Stomach (tissue), 4 donors: ENCODE results near the gene GRAMD2A.

Source experiments
- POLR2A ChIP-seq, 4 donors: fragments of 450-650 bp; IDR thresholded peaks; one replicate each; pipeline ENCODE4 v1.6.1; 2016; ENCODE audit warnings: antibody characterized with exemption in 4 of 4, control low read depth in 2 of 4, mild to moderate bottlenecking in 1 of 4, moderate library complexity in 1 of 4
- TF ChIP-seq, protein P1 (sequence below), 7 experiments: fragments of 450-650 bp in 4 of 7; fragments of 200-600 bp in 3 of 7; sonication (generic) in 3 of 7; IDR thresholded peaks; one replicate each; pipeline ENCODE4 v1.5.1; 2016 to 2019; ENCODE audit warnings: antibody characterized with exemption in 7 of 7, control low read depth in 2 of 7, mild to moderate bottlenecking in 1 of 7

DNA sequence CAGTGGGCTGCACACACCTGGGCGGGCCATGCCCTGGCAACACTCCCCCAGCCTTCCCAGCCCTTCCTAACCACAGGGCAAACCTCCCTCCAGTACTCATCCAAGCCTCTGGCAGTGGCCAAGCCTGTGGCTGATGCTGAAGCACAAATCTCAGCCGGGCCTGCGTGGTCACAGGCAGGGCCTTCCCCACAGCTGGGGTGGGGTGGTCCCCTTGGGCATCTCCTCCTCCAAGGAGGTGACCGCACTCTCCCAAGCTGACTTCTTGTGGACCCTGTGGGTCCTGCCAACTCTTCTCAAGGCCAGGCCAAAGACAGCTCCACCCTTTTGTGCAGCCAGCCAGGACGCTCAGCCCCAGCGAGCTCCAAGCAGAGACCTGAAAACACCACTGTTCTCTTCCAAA, 21.4 kb downstream of the GRAMD2A start:
- TF ChIP-seq, protein P1, sequence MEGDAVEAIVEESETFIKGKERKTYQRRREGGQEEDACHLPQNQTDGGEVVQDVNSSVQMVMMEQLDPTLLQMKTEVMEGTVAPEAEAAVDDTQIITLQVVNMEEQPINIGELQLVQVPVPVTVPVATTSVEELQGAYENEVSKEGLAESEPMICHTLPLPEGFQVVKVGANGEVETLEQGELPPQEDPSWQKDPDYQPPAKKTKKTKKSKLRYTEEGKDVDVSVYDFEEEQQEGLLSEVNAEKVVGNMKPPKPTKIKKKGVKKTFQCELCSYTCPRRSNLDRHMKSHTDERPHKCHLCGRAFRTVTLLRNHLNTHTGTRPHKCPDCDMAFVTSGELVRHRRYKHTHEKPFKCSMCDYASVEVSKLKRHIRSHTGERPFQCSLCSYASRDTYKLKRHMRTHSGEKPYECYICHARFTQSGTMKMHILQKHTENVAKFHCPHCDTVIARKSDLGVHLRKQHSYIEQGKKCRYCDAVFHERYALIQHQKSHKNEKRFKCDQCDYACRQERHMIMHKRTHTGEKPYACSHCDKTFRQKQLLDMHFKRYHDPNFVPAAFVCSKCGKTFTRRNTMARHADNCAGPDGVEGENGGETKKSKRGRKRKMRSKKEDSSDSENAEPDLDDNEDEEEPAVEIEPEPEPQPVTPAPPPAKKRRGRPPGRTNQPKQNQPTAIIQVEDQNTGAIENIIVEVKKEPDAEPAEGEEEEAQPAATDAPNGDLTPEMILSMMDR (IDR thresholded peaks at IDR 0.05): no peak
- no peak for TF ChIP-seq POLR2A (IDR thresholded peaks at IDR 0.05)
